AG20443 (cell line): Measurements from ENCODE around the gene RAB11FIP4.

Source experiments
- DNase-seq: peaks from one replicate; pipeline ENCODE4 v3.0.0; 2012; ENCODE audit warnings: low spot score, mixed read lengths

RAB11FIP4 gene

DNA sequence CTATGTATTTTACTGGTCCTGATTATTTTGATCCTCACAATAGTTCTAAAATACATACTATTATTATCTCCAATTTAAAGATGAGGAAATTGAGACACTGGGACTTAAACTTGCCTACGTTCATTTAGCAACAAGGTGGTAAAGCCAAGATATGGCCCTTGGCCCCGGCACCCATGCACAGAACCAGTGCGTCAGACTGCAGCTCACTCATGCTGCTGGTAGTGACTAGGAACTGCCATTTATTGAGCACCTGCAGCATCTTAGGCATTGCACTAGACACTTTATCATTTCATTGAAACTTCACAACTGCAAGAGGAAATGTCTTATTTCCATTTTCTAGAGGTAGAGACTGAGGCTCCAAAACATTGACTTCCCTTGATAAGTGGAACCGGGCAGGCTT, 93.3 kb downstream of the RAB11FIP4 start:
- DNase-seq: no peak

DNA sequence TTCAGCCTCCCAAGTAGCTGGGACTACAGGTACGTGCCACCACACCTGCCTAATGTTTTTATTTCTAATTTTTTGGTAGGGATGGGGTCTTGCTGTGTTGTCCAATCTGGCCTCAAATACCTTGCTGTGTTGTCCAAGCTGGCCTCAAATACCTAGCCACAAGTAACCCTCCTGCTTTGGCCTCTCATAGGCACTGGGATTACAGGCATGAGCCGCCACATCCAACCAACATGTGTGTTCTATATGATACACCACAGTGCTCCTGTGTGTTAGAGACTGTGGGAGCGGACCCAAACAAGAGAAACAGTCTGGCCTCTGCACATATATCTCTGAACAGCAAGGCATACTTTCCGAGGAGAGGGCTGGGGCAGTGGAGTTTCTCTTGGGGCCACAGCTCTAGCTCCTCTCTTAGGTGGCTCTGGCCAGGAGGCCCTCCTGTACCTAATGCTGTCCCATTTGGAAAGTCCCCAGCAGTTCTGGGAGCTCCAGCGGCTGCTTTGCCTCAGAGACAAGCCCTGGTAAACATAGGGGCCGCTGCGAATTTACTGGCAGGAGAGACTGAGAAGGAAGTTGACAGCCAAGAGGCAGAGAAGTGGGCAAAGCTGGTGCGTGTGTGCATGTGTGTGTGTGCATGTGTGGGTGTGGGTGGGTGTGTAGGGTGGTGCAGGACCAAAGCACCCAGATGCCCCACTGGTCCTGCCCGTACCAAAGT, 95.0 kb downstream of the RAB11FIP4 start:
- DNase-seq: no peak

DNA sequence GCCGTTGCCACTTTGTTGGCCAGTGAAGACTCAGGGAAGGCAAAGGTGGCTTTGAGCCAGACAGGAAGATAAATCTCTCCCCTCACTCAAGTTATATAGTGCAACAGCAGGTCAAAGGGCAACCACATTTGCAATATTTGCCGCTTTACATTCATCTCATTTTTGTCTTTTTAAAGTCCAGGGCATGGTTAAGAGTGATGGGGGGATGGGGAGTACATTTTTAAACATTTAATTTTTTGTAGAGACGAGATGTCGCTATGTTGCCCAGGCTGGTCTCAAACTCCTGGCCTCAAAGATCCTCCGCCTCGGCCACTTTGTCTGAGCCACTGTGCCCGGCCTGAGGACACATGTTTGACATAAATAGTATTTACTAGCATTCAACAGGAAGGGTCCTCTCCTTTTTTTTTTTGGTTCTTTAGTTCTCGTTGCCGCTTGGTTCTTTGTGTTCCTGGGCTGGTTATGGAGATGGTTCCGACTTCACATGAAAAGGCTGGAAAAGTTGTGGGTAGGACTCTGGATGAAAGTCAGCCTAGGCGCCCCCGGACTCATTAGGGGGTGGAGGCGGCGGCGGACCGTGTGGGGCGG, 95.7 kb downstream of the RAB11FIP4 start:
- no peak for DNase-seq

DNA sequence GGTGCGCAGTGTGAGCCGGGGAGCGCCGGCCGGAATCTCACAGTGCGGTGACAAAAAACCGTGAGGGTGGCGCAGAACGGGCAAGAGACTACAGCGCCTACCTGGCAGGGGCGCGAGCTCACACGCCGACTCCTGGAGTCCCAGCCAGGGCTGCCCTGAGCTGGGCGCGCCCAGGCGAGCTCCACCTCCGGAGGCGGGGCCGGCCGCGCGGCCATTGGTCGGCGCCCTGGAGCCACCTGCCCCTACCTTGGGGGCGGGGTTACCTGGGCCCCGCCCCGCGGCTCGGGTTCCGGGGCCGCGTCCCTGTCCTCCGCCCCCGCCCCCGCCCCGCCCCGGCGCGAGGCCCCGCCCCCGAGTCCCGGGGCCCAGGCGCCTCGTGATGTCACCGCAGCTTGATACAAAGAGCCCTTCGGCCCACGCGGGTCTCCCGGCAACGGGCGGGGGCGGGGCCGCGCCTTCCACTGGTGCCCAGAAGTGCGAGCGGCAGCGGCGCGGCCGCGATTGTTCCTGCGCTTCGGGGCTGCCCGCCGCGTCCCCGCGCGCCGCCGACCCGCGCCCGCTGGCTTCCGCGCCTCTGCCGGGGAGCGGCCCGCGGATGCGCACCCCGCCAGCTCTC, 96.3 kb downstream of the RAB11FIP4 start:
- peak; percentile 83 for DNase-seq

DNA sequence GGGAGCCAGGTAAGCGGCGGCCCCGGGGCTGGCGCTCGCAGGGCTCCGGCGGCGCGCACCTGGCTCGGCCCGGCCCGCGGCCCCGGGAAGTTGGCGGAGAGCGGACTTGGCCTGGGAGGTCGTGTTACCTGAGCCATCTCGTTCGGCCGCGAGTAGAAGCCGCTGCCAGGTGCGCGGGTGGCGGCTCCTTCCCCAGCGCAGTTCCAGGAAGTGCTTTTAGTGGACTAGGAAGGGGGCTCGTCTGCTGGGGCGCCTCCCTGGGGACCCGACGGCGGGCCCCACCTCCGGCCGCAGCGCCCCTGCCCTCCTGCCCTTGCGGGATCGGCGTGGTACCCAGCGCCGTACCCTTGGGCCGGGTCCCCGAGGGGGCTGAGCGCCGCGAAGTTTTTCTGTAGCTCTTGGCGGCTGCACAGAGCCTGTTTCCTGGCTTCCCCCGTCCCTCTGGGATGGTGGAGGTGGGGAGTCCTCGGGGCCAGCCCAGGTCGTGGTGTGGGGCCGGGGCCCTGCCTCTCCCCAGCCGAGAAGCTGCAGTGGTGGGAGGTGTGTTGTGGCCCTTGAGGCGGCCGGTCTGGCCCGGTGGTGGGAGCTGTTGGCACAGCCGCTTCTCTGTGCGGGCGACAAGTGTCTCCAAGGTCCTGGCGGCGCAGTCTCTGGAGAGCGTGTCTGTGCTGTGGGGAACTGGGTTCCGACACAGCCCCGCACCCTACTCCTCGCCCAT, 96.9 kb downstream of the RAB11FIP4 start:
- no peak for DNase-seq

DNA sequence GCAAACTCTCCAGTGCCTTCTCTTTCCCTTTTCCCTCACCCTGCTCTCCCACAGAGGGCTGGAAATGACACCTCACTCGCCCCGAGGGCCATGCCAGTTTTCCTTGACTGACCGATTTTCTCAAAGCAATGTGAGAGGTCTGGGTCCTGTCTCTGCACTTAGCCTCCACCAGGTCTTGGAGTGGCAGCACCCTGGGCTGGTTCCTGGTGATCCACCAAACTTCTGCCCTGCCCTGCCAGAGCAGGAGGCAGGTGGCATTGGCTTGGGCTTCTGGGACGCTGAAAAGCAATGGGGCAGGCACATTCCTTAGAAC, 97.5 kb downstream of the RAB11FIP4 start:
- no peak for DNase-seq

DNA sequence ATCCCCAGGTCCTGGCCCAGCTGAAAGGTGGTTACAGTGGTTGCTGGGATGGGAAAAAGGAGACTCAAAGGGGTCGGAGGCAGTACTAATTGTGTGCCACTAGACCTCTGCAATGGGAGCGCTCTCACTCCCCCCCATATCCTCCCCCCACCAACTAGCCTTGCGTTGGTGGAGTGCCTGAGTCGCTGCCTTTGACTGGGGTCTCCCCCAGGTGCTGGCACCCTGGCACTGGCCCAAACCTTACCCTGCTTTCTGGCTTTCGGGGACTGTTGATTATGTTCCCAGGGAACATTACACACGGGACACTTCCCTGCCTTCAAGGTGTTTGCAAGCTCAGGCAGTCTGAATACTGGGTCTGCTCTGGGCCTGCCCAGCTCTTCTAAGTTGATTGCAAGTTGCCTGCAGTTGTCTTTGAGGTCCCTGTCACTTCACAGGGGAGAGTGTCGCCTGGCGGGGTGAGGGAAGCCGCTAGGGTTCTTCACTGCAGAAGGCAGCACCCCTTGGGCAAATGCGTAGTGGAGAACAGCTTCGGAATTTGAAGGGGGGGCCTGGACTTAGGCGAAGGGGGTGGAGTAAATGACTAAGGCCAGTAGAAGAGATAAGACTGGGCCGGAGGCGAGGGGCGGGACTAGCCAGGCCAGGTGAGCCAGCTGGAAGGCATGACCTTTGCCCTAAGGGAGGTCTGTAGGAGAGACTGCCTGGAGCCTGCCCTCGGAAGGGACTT, 98.0 kb downstream of the RAB11FIP4 start:
- no peak for DNase-seq

DNA sequence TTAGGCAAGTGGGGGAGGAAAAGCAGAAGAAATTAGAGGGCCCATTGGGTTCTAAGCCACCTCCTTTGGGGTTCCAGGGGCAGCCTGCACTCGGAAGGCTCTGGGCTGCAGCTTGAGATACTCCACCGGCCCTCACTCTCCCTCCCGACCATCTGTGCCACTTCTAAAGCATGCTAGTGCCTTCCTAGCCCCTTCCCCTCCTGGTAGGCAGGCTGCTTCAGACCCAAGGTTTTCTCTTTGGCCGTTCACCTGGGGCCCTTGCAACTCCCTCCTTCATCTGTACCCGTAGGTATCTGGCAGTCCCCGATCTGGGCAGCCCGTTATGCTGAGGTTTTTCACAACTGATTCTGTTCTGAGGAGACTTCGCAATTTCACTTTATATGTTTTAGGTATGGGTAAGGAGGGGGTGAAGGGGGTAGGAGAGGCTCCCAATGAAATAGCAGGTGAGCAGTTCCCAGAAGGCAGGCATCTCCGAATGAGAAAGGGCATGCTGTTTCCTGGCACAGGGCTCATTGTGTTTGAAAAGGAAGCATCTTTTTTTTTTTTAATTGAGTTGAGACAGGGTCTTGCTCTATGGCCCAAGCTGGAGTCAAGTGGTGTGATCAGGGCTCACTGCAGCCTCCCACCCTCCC, 98.7 kb downstream of the RAB11FIP4 start:
- DNase-seq: no peak

DNA sequence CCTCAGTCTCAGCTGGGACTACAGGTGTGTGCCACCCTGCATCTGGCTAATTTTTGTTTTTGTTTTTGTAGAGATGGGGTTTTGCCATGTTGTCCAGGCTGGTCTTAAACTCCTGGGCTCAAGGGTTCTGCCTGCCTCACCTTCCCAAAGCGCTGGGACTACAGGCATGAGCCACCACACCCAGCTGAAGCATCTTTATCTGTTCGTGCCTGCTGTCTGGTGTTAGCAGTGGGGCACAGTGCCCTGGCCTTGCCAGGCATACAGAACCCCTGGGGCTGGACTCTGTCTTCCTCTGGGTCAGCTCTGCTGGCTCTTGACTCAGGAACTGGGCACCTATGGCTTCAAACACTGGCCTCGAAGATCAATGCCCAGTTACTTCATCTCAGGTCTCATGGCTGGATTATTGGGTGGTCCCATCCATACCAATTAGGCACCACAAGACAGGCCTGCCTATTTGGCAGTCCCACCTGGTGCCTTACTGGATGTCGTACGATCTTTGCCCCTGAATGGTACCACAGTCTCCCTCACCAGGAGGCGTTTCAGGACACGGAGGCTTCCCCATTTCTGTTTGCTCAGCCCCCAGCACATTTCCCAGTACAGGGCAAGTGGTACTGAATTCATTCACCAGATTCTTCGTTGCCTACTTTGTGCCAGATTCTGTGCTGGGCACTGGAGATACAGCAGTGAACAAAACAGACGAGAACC, 99.3 kb downstream of the RAB11FIP4 start:
- DNase-seq: no peak

DNA sequence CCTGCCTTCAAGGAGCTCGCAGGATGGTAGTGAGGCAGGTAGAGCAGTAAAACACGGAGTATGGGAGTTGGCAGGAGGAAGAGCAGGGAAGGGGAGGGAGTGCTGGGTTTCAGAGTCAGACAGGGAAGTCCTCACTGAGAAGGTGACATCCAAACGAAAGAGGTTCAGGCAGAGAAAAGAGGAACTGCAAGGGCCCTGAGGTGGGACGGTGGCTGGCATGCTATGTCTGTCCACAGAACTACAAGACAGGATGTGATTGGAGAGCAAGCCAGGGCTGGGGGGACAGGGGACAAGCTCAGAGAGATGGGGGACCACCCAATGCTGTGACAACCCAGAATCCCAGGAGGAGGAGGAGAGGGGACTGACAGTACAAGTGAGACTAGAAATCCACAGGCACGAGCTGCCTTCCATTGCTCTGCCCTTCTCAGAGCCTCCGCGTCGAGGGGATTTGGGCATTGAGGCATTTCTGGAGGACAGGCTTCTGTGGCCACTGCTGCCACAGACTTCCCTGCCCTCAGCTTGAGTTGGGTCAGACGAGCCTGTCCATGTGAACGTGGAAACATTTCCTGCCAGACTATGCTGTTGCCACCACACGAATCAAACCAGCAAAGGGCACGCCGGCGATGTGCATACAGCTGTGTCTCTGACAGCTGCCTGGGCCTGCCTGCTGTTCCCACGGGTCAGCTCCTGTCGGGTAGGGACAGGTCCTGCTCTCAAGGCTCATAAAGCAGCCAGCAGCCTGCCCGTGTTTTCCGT, 100.1 kb downstream of the RAB11FIP4 start:
- DNase-seq: no peak

DNA sequence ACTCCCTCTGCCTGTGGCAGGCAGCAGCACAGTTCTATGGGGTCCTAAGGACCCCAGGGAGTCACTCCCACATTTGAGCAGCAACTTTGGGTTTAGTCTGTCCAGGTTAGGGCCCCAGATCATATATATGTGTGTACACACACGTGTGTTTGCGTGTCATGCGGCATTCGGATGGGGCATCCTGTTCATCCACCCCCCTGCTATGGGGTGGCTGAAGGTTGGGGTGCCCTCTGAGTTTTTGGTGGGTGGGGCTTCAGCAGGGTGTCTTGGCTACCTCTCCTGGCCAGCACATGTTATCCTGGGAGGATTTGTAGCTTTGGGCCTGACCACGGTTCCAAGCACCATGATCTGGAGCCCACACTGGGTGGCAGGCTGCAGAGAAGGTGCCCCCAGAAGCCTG, 100.7 kb downstream of the RAB11FIP4 start:
- no peak for DNase-seq

DNA sequence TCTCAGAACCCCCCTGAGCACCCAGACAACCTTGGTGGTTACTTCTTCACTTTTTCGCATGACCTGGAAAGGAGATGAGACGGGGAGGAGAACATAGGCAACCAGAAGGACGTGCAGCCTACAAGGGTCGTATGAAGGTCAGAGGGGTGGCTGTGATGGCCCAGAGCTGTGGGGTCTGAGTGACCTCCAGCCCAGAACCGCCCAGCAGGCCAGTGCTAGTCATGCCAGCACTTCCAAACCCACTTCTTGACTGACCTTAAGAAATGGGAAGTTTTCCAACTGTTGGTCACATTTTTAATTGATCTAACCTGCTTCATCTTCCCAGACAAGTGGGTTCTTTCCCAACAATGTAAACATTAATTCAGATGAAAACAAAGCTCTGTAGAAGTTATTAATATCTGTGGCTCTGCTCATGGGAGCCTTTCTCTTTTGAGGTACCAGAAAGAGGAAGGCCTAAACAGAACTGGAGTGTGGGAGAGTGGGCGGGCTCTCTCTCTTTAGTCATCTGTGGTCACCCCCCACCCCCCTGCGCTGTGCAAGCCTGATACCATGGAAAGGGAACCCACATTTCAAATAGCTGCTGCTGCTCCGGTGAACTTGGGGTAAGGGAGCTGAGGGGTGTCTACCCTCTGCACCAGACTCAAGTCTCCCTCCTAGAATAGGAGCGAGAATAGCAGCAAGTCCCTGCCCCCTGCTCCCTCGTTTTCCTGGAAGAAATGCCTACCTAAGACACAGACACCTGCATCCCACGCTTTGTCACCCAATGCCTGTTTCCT, 101.6 kb downstream of the RAB11FIP4 start:
- DNase-seq: no peak

DNA sequence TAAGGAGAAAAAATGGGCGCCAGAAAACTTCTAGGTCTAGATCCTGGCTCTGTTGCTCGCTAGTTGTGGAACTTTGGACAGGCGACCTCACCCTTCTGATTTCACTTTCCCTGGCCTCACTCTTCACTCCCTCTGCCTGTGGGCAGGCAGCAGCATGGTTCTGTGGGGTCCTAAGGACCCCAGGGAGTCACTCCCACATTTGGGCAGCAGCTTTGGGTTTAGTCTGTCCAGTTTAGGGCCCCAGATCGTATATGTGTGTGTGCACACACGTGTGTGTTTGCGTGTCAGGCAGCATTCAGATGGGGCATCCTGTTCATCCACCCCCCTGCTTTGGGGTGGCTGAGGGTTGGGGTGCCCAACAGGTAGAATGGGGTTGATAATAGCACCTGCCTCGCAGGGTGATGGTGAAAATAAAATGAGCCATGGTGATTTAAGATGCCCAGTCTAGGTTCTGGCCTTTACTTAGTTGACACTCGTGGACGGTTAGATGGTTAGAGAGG, 102.2 kb downstream of the RAB11FIP4 start:
- DNase-seq: no peak

DNA sequence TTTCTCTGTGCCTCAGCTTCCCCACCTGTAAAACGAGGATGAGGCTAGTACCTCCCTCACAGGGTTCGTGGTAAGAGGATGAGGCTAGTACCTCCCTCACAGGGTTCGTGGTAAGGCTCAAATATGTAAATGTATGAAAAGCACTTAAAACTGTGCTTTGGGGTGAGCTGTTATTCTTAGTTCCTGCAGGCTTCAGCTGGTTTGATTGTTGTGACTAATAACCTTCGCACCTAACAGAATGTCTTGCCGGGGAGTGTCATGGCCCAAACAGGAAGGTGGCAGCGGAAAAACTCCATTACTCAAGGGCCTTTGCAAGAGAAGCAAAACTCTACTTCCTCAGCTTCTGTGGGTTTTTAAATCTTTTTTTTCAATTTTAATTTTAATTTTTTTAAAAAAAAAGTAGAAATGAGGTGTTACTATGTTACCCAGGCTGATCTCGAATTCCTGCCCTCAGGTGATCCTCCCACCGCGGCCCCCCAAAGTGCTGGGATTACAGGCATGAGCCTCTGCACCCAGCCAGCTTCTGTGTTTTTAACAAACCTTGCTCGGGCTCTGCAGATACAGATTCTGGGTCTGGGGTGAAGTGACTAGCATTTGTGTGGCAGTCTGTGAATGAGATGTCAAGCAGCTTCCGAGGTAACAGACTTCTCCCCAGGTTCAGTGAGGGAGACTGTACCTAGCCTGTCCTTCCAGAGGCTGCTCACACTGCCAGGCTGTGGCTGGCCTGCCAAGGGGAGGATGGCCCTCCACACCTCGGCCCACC, 103.0 kb downstream of the RAB11FIP4 start:
- DNase-seq: no peak

DNA sequence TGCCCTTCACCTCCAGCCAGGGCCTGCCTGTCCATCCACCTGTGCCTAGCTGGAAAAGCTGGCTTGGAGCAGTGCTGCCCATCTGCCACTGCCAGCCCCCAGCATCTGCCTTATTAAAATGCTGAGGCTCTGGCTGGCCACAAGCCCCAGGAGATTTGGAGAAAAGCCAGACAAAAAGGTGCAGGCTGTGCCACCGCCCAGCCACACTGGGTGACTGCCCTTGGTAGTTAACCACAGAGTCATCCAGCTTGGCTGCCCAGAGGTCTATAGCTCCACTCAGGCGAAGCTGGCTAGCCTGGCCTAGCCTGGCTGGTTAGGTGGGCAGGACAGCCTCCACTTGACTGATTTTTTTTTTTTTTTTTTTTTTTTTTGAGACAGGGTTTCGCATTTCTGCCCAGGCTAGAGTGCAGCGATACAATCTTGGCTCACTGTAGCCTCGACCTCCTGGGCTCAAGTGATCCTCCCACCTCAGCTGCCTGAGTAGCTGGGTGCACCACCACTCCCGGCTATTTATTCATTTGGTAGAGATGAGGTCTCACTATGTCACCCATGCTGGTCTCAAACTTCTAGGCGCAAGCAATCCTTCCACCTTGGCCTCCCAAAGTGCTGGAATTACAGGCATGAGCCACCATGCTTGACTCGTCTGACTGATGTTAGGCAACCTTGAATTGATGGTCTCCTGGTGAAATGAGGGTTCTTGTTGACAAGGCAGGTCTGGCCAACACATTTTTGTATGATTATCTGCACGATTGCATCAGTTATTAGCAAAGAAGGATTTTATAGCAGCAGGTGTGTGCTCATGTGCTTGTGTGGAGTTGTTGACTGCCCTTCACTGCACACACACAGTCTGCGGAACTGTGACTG, 103.8 kb downstream of the RAB11FIP4 start:
- no peak for DNase-seq

DNA sequence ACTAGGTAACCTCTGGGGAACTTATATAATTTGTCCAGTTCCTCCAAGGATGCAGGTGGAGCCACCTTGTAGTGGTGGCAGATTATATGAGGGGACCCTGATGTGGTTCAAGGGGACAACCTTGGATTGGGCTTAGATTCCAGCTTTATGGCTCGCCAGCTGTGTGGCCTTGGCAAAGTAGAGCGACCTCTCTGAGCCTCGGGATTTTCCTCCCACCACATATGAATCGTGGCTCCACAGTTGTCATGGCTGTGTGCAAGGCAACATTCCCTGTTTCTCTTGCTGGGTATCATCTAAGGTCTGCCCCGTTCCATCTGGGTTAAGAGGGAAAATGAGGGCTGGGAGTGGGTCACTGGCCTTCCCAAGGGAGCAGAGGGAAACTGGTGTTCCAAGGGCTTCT, 104.6 kb downstream of the RAB11FIP4 start:
- DNase-seq: no peak

DNA sequence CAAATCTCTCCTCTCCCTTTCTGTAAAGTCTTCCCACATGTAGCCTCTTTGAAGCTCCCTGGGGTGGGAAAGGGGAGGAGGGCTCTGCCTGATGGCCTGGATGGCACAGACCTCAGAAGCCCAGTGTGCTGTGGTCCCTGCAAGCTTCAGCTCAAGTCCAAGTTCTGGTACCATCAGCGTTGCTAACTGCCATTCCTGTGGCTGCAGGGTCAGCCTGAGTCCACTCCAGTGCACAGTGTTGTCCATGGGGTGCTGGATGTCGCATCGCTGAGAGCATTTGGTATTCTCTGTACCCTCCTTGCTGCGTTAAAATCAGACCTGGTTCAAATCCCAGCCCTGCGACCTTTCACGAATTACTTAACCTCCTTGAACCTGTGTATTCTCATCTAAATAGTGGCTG, 105.1 kb downstream of the RAB11FIP4 start:
- DNase-seq: no peak

DNA sequence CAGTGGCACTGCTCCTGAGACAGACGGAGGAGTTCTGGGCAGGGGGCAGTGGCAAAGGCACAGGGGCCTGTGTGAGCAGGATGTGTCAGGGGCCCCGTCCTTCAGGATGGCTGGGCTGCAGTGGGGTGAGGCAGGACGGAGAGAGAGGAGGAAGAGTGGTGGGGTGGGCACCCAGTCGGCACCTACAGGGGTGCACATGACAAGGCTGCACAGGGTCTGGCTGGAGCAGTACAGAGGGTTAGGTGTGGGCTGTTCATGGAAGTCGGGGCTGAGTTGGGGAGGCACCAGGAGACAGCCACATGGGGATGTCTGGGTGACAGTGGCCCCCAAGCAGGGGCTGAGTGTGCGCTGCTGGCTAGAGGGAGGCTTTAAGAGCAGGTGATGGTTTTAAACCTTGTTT, 106.0 kb downstream of the RAB11FIP4 start:
- no peak for DNase-seq
